ENCODE results near the gene RELCH.
"Not testable (repeated sequence)": the region's sequence is repeated elsewhere in the genome, so short reads cannot be mapped to it uniquely, and the experiment has no call there.

Gene RELCH

DNA sequence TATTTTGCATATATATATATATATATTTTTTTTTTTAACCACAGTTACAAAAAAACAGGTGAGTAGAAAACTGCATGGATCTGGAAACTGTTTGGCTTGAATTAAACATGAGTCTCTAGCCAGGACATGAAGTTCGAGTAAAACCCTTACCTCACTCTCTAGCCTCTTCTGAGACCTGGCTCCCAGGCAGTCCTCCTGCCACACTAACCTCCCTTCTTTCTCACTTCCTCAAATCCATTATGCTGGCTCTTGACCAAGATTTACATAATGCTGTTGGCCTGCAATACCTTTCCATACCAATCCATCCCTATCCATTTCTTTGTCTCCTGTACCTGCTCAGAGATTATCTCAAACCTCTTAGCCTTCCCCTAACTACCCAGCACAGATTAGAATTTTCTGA is 34.2 kb upstream of the RELCH start:
- no peak for TF ChIP-seq CTCF (IDR thresholded peaks at IDR 0.05)
- Histone ChIP-seq H3K9me3 (no peaks in the 10 kb centered on the region), H3K27me3 (no peaks in the 10 kb centered on the region), H3K27ac (no peak overlapping the region), H3K36me3 (peaks cover 17% of the 10 kb centered on the region), H3K4me3 (ENCODE audit: low read depth in 1 of 2, low read length in 1 of 2) (no peak overlapping the region), H3K4me1 (ENCODE audit: control insufficient read depth in 1 of 2, insufficient read depth in 1 of 2, low read depth in 1 of 2, low read length in 1 of 2) (no peaks in the 10 kb centered on the region)

GRCh38 chr18:62157843-62158242 is 29.2 kb upstream of the RELCH start:
- Histone ChIP-seq H3K9me3 (no peaks in the 10 kb centered on the region), H3K27me3 (no peaks in the 10 kb centered on the region), H3K27ac (no peak overlapping the region), H3K4me1 (ENCODE audit: control insufficient read depth in 1 of 2, insufficient read depth in 1 of 2, low read depth in 1 of 2, low read length in 1 of 2) (no peaks in the 10 kb centered on the region), H3K4me3 (ENCODE audit: low read depth in 1 of 2, low read length in 1 of 2) (no peak overlapping the region), H3K36me3 (peaks cover 16% of the 10 kb centered on the region)
- no peak for TF ChIP-seq CTCF (IDR thresholded peaks at IDR 0.05)

GRCh38 chr18:62164310-62164709 is 22.7 kb upstream of the RELCH start:
- Histone ChIP-seq H3K36me3 (no peaks in the 10 kb centered on the region), H3K4me1 (ENCODE audit: control insufficient read depth in 1 of 2, insufficient read depth in 1 of 2, low read depth in 1 of 2, low read length in 1 of 2) (peaks cover 0 to 6% of the 10 kb centered on the region in 2 experiments), H3K27ac (no peak overlapping the region), H3K4me3 (ENCODE audit: low read depth in 1 of 2, low read length in 1 of 2) (no peak overlapping the region), H3K27me3 (no peaks in the 10 kb centered on the region), H3K9me3 (no peaks in the 10 kb centered on the region)
- TF ChIP-seq CTCF (IDR thresholded peaks at IDR 0.05), result no peak

GRCh38 chr18:62164855-62165487 is 22.1 kb upstream of the RELCH start:
- Histone ChIP-seq H3K9me3 (no peaks in the 10 kb centered on the region), H3K27ac (no peak overlapping the region), H3K27me3 (no peaks in the 10 kb centered on the region), H3K4me1 (ENCODE audit: control insufficient read depth in 1 of 2, insufficient read depth in 1 of 2, low read depth in 1 of 2, low read length in 1 of 2) (peaks cover 0 to 6% of the 10 kb centered on the region in 2 experiments), H3K36me3 (no peaks in the 10 kb centered on the region), H3K4me3 (ENCODE audit: low read depth in 1 of 2, low read length in 1 of 2) (no peak overlapping the region)
- TF ChIP-seq CTCF (IDR thresholded peaks at IDR 0.05), result no peak

DNA sequence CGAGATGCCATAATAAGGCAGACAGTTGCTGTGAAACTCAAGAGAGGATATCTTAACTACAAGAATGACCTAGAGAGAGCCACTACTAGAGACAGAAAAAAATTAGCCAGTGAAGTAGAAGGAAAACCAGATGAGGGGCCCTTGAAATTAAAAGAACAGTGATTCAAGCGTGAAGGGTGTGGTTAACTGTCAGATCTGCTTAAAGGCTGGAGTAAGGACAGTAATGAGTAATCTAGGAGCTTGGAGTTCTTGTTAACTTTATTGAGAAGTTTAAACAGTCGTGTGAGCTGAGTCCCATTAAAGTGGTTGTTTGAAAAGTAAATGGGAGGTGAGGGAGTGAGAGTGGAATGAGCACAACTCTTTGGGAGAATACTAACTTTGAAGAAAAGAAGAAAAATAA is 21.5 kb upstream of the RELCH start:
- H3K9me3 ChIP-seq, result no peaks in the 10 kb centered on the region
- no peak overlapping the region for H3K27ac ChIP-seq
- no peak for TF ChIP-seq CTCF (IDR thresholded peaks at IDR 0.05)
- H3K4me1 ChIP-seq (ENCODE audit: control insufficient read depth in 1 of 2, insufficient read depth in 1 of 2, low read depth in 1 of 2, low read length in 1 of 2), result peaks cover 0 to 6% of the 10 kb centered on the region in 2 experiments
- no peaks in the 10 kb centered on the region for H3K36me3 ChIP-seq
- H3K27me3 ChIP-seq, result no peaks in the 10 kb centered on the region
- no peak overlapping the region for H3K4me3 ChIP-seq (ENCODE audit: low read depth in 1 of 2, low read length in 1 of 2)

DNA sequence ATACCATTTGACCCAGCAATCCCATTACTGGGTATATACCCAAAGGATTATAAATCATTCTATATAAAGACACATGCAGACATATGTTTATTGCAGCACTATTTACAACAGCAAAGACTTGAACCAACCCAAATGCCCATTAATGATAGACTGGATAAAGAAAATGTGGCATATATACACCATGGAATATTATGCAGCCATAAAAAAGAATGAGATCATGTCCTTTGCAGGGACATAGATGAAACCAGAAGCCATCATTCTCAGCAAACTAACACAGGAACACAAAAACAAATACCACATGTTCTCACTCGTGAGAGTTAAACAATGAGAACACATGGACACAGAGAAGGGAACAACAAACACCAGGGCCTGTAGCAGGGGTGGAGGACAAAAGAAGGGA is 20.5 kb upstream of the RELCH start:
- not testable (repeated sequence) for H3K4me1 ChIP-seq (ENCODE audit: control insufficient read depth in 1 of 2, insufficient read depth in 1 of 2, low read depth in 1 of 2, low read length in 1 of 2); H3K36me3 ChIP-seq; H3K4me3 ChIP-seq (ENCODE audit: low read depth in 1 of 2, low read length in 1 of 2); H3K27me3 ChIP-seq; H3K9me3 ChIP-seq; H3K27ac ChIP-seq
